ENCODE measurements around the gene MATN3. TPM values are rescaled to one million over a fixed set of nuclear protein-coding genes. Genes with fewer than 3 reads are reported as not detected.

The MATN3 gene
- total and polyA plus RNA-seq, 2 of the 8 experiments (the other 6 are each of a cell fraction or from before 2014, with no cell fraction given) = 3.0 to 9.9 TPM

GRCh38 chr2:20035955-20036666, 23.6 kb upstream of the MATN3 start:
- no peaks in the 10 kb centered on the region for H3K4me1 ChIP-seq (replicated peaks in 1 of 4; ENCODE audit: control insufficient read depth in 3 of 4, insufficient read depth in 4 of 4, low read length in 3 of 4)
- H3K4me2 ChIP-seq (ENCODE audit: insufficient read depth in 1 of 2, low read depth in 2 of 2, low read length in 2 of 2) = no peak overlapping the region
- no peak overlapping the region for H2BK15ac ChIP-seq (ENCODE audit: low read length)
- H3K56ac ChIP-seq (replicated peaks; ENCODE audit: insufficient read length, low read depth, low read length) = no peak overlapping the region
- no peak overlapping the region for H3K14ac ChIP-seq (ENCODE audit: insufficient read length)
- H2AFZ ChIP-seq (ENCODE audit: low read length) = no peak overlapping the region
- H3K9ac ChIP-seq (replicated peaks in 1 of 4; ENCODE audit: extremely low read depth in 1 of 4, low read depth in 3 of 4, low read length in 3 of 4) = no peak overlapping the region
- H2BK5ac ChIP-seq (ENCODE audit: low read depth, low read length) = no peak overlapping the region
- no peaks in the 10 kb centered on the region for H3K23me2 ChIP-seq (ENCODE audit: low read depth, low read length)
- H3K9me3 ChIP-seq (ENCODE audit: insufficient read depth in 2 of 2, low read depth in 1 of 2, low read length in 1 of 2) = no peaks in the 10 kb centered on the region
- no peak overlapping the region for H2BK20ac ChIP-seq (ENCODE audit: low read length)
- no peak overlapping the region for H4K8ac ChIP-seq (ENCODE audit: extremely low read depth, insufficient read depth, low read length)
- H4K91ac ChIP-seq (replicated peaks; ENCODE audit: insufficient read length, low read length) = no peak overlapping the region
- no peak overlapping the region for H2AK5ac ChIP-seq (ENCODE audit: low read depth, low read length)
- CTCF ChIA-PET (ENCODE audit: partially characterized antibody) = interaction anchor here (0.8 to 6.1 kb wide), 3 partner anchors 8 to 59 kb away, joined by 3 to 30 read pairs (median 4); no protein-coding TSS in a partner anchor
- no peak overlapping the region for H4K5ac ChIP-seq (ENCODE audit: insufficient read length, low read depth, low read length)
- no peak overlapping the region for H3K18ac ChIP-seq (ENCODE audit: extremely low read depth, low read length)
- H3K79me2 ChIP-seq (ENCODE audit: control insufficient read depth in 1 of 2, insufficient read depth in 2 of 2, low read length in 2 of 2) = peaks cover 0 to 11% of the 10 kb centered on the region in 2 experiments; a peak in 2 of 4 replicates
- no peak for FAIRE-seq
- no peak overlapping the region for H3K4me3 ChIP-seq (ENCODE audit: extremely low read depth in 1 of 4, insufficient read depth in 2 of 4, low read depth in 3 of 4, low read length in 4 of 4)
- no peak overlapping the region for H3K27ac ChIP-seq (ENCODE audit: low read depth, low read length)
- no peak overlapping the region for H2BK12ac ChIP-seq (ENCODE audit: low read depth, low read length)
- TF ChIP-seq RBBP5 (IDR thresholded peaks at IDR 0.05; ENCODE audit: borderline replicate concordance, low read depth, low read length) (no peak), NANOG (IDR thresholded peaks at IDR 0.05; ENCODE audit: insufficient read depth, low read depth, low read length, poor library complexity, severe bottlenecking) (no peak), HDAC2 (IDR thresholded peaks at IDR 0.05; ENCODE audit: borderline replicate concordance in 1 of 2, low read depth in 2 of 2, low read length in 2 of 2) (no peak), SP2 (IDR thresholded peaks at IDR 0.05; ENCODE audit: low read length) (no peak), CEBPB (IDR thresholded peaks at IDR 0.05; ENCODE audit: low read depth, low read length) (no peak), YY1 (IDR thresholded peaks at IDR 0.05; ENCODE audit: low read depth, low read length) (no peak), TCF12 (IDR thresholded peaks at IDR 0.05; ENCODE audit: low read depth, low read length) (no peak), RXRA (IDR thresholded peaks at IDR 0.05; ENCODE audit: insufficient read depth, low read depth, low read length) (no peak), SIX5 (IDR thresholded peaks at IDR 0.05; ENCODE audit: low read depth, low read length) (no peak)
- H3K4ac ChIP-seq (replicated peaks; ENCODE audit: insufficient read length, low read depth, low read length) = no peak overlapping the region
- no peak overlapping the region for H2BK120ac ChIP-seq (replicated peaks; ENCODE audit: low read depth, low read length)
- no peaks in the 10 kb centered on the region for H3K79me1 ChIP-seq (ENCODE audit: low read depth, low read length)
- 84% methylated on average over 4 of the region's 4 CpGs; no CpG with 5 or more reads in 1 of the 2 experiments for WGBS, 2 experiments (ENCODE audit: extremely low coverage in 1 of 2, insufficient coverage in 1 of 2, insufficient read length in 1 of 2, insufficient replicate concordance in 2 of 2, low coverage in 1 of 2, low lambda C conversion rate in 2 of 2, missing lambda C conversion rate in 1 of 2)
- H4K20me1 ChIP-seq (replicated peaks in 1 of 2; ENCODE audit: control insufficient read depth in 1 of 2, insufficient read depth in 2 of 2, low read length in 2 of 2) = peaks cover 5 to 9% of the 10 kb centered on the region in 2 experiments
- POLR2A ChIA-PET (ENCODE audit: partially characterized antibody) = no interaction called here
- H3K36me3 ChIP-seq (ENCODE audit: control insufficient read depth in 2 of 4, insufficient read depth in 4 of 4, low read length in 3 of 4) = peaks cover 20 to 85% (median 58%) of the 10 kb centered on the region in 4 experiments
- no peak for DNase-seq (ENCODE audit: low read depth in 1 of 2, low spot score in 2 of 2)
- no peaks in the 10 kb centered on the region for H3K27me3 ChIP-seq (replicated peaks in 1 of 4; ENCODE audit: control insufficient read depth in 3 of 4, extremely low read depth in 1 of 4, insufficient read depth in 3 of 4, low read length in 3 of 4)
- no peak overlapping the region for H3K23ac ChIP-seq (ENCODE audit: insufficient read length)

Data from H1 (cell line).